Panc1 (cell line): ENCODE results near the gene DUT. TPM values are rescaled to one million over a fixed set of nuclear protein-coding genes. Genes with fewer than 3 reads are reported as not detected.

Experiments
- ATAC-seq: fragments of 200-7000 bp; cut with Tn5 transposase; 2 replicates; pipeline ENCODE4 v1.9.1; 2020; ENCODE audit warnings: mild to moderate bottlenecking, moderate library complexity
- BruUV-seq: library from RNA; stranded (reverse); fragments of 400-500 nt; replicated peaks from 2 replicates; lab custom pipeline; 2021; lab: Mats Ljungman, UMichigan
- CTCF ChIA-PET: fragments of 300-600 bp; sonication (Branson Sonifier 250); formaldehyde crosslinking; loops from one replicate; lab custom pipeline; 2022; ENCODE audit warnings: antibody characterized with exemption; lab: Charles Lee
- POLR2A ChIA-PET: fragments of 300-600 bp; sonication (Branson Sonifier 250); formaldehyde crosslinking; loops from one replicate; lab custom pipeline; 2022; ENCODE audit warnings: antibody characterized with exemption; lab: Charles Lee
- DNase-seq: peaks from one replicate; pipeline ENCODE4 v3.0.0-alpha.2; 2010; ENCODE audit warnings: low read depth, low spot score
- H3K27ac ChIP-seq: 2 replicates; pipeline ENCODE4 v1.5.1; 2011; ENCODE audit warnings: mild to moderate bottlenecking, low read length, inconsistent platforms
- H3K27me3 ChIP-seq: fragments of 200-500 bp; sonication (Bioruptor generic); 2 replicates; pipeline ENCODE4 v1.6.0; 2014; ENCODE audit warnings: low read length, inconsistent platforms; ENCODE audit not compliant: control insufficient read depth, insufficient read depth
- H3K36me3 ChIP-seq: fragments of 200-500 bp; sonication (Bioruptor generic); 2 replicates; pipeline ENCODE4 v1.5.1; 2014; ENCODE audit warnings: inconsistent platforms, mild to moderate bottlenecking, low read length, moderate library complexity; ENCODE audit not compliant: control insufficient read depth, insufficient read depth
- H3K4me1 ChIP-seq: 2 replicates; pipeline ENCODE4 v1.5.1; 2011; ENCODE audit warnings: inconsistent platforms, mild to moderate bottlenecking, low read length, moderate library complexity; ENCODE audit not compliant: control insufficient read depth, insufficient read depth
- H3K4me3 ChIP-seq, 2 experiments: 2 replicates each; pipeline ENCODE4 v1.5.1; 2011 to 2012; ENCODE audit warnings: low read depth in 2 of 2, low read length in 2 of 2, mild to moderate bottlenecking in 2 of 2, inconsistent platforms in 1 of 2, moderate library complexity in 1 of 2
- H3K9me3 ChIP-seq: fragments of 200-500 bp; sonication (Bioruptor generic); 2 replicates; pipeline ENCODE4 v1.5.1; 2014; ENCODE audit warnings: low read depth, mild to moderate bottlenecking, inconsistent platforms, low read length, moderate library complexity; ENCODE audit not compliant: control insufficient read depth, insufficient read depth
- POLR2AphosphoS5 ChIP-seq: IDR thresholded peaks from 2 replicates; pipeline ENCODE4 v1.6.1; 2012; ENCODE audit warnings: mild to moderate bottlenecking, low read depth, low read length, moderate library complexity
- SIN3A ChIP-seq: IDR thresholded peaks from 2 replicates; pipeline ENCODE4 v1.6.1; 2012; ENCODE audit warnings: low read depth, mild to moderate bottlenecking, low read length, moderate library complexity, borderline replicate concordance; ENCODE audit not compliant: insufficient read depth
- TCF7L2 ChIP-seq: IDR thresholded peaks from 2 replicates; pipeline ENCODE4 v1.6.1; 2011; ENCODE audit warnings: mild to moderate bottlenecking, low read depth, low read length, inconsistent platforms
- in situ Hi-C: cut with HindIII; loops from 2 replicates; pipeline ENCODE4 v1.10.0; 2016; ENCODE audit warnings: low sequenced_read_pairs, low pct_unique_long_range_greater_than_20kb
- intact Hi-C: fragments of 100-400 bp; cut with micrococcal nuclease; formaldehyde crosslinking; loops from one replicate; pipeline ENCODE4 v1.10.0; 2022; ENCODE audit not compliant: unreplicated experiment
- total RNA-seq: library from RNA; stranded (reverse); gene quantifications from one replicate; pipeline ENCODE4 v1.2.1, GENCODE V29; 2021; ENCODE audit not compliant: unreplicated experiment
- TF ChIP-seq, protein P1 (sequence below): fragments of 450-650 bp; IDR thresholded peaks from 2 replicates; pipeline ENCODE4 v1.5.1; 2017; ENCODE audit warnings: mild to moderate bottlenecking
- TF ChIP-seq, protein P2 (sequence below), 2 experiments: IDR thresholded peaks; 2 replicates each; pipeline ENCODE4 v1.6.1; 2011 to 2012; ENCODE audit warnings: low read depth in 2 of 2, control low read depth in 1 of 2, low read length in 1 of 2, mild to moderate bottlenecking in 1 of 2, moderate library complexity in 1 of 2; ENCODE audit not compliant: insufficient read depth in 1 of 2

The DUT gene
- total RNA-seq, 1 experiment from 2014 or later = 220 TPM

DNA sequence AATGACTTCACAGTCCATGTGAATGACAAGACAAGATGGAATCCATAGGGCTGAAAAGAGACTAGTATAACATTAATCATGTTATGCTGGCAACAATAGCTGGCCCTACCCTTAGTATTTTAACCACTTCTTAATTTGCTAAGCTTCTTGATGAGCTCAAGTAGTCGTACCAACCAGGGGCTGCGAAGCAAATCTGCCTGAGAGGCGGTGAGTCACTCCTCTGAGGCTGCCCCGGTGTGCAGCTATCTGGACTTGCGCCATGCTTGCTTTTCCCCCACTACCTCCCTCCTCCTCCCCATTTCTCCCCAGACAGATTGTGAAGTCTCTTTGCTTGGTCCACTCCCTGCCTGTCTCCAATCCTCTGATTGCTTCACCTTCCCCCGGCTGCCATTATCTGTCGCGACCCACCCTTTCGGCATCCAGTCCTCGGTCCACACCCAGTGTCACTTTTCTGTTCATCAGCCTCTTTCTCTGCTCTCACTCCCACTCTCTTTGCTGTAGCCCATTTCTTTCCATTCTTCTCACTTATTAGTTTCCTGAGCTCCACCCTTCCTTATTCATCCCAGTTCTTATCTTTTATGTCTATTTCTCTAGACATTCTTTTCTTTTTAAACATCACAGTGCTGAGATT lies 42.7 kb downstream of the DUT start:
- no peak for TF ChIP-seq SIN3A
- TF ChIP-seq TCF7L2 = no peak
- TF ChIP-seq, protein P1, sequence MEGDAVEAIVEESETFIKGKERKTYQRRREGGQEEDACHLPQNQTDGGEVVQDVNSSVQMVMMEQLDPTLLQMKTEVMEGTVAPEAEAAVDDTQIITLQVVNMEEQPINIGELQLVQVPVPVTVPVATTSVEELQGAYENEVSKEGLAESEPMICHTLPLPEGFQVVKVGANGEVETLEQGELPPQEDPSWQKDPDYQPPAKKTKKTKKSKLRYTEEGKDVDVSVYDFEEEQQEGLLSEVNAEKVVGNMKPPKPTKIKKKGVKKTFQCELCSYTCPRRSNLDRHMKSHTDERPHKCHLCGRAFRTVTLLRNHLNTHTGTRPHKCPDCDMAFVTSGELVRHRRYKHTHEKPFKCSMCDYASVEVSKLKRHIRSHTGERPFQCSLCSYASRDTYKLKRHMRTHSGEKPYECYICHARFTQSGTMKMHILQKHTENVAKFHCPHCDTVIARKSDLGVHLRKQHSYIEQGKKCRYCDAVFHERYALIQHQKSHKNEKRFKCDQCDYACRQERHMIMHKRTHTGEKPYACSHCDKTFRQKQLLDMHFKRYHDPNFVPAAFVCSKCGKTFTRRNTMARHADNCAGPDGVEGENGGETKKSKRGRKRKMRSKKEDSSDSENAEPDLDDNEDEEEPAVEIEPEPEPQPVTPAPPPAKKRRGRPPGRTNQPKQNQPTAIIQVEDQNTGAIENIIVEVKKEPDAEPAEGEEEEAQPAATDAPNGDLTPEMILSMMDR = no peak
- TF ChIP-seq, protein P2, sequence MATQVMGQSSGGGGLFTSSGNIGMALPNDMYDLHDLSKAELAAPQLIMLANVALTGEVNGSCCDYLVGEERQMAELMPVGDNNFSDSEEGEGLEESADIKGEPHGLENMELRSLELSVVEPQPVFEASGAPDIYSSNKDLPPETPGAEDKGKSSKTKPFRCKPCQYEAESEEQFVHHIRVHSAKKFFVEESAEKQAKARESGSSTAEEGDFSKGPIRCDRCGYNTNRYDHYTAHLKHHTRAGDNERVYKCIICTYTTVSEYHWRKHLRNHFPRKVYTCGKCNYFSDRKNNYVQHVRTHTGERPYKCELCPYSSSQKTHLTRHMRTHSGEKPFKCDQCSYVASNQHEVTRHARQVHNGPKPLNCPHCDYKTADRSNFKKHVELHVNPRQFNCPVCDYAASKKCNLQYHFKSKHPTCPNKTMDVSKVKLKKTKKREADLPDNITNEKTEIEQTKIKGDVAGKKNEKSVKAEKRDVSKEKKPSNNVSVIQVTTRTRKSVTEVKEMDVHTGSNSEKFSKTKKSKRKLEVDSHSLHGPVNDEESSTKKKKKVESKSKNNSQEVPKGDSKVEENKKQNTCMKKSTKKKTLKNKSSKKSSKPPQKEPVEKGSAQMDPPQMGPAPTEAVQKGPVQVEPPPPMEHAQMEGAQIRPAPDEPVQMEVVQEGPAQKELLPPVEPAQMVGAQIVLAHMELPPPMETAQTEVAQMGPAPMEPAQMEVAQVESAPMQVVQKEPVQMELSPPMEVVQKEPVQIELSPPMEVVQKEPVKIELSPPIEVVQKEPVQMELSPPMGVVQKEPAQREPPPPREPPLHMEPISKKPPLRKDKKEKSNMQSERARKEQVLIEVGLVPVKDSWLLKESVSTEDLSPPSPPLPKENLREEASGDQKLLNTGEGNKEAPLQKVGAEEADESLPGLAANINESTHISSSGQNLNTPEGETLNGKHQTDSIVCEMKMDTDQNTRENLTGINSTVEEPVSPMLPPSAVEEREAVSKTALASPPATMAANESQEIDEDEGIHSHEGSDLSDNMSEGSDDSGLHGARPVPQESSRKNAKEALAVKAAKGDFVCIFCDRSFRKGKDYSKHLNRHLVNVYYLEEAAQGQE (IDR thresholded peaks at IDR 0.05; ENCODE audit: insufficient read depth in 1 of 2, low read depth in 2 of 2, low read length in 1 of 2) = no peak
- TF ChIP-seq POLR2AphosphoS5 = no peak
- Histone ChIP-seq H3K36me3 (no peaks in the 10 kb centered on the region), H3K4me3 (no peak overlapping the region), H3K27me3 (peaks cover 16% of the 10 kb centered on the region), H3K27ac (no peak overlapping the region), H3K4me1 (no peaks in the 10 kb centered on the region; the same call in 1 of the 2 replicates), H3K9me3 (no peaks in the 10 kb centered on the region)
- ATAC-seq (no peak), DNase-seq (no peak)
- BruUV-seq = no TSS peak
- in situ Hi-C loops (no loop called here), intact Hi-C loops (no loop called here)
- POLR2A ChIA-PET = no interaction called here
- CTCF ChIA-PET = no interaction called here

DNA sequence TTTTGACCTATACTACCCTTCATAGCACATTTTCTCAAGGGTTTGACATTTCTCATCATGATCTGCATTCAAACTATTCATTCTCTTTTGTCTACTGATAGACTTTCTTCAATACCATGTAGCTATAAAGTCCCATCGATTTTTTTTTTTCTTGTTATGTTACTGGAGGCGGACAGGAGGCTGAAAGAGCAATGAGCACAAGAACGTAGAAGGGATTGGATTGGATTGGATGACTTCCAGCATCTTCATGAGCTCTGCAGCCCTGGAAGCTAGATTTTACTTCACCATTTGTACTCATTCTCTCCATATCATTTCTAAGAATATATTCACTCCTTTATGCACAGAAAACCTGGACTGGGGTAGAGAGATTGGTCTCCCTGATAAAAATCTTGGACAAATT lies 43.2 kb downstream of the DUT start:
- TF ChIP-seq TCF7L2 (no peak), POLR2AphosphoS5 (no peak)
- TF ChIP-seq, protein P1 = no peak
- ATAC-seq (no peak), DNase-seq (no peak)
- Histone ChIP-seq H3K4me1 (no peaks in the 10 kb centered on the region), H3K36me3 (no peaks in the 10 kb centered on the region), H3K9me3 (no peaks in the 10 kb centered on the region), H3K27me3 (peaks cover 16% of the 10 kb centered on the region), H3K27ac (no peak overlapping the region), H3K4me3 (no peak overlapping the region)
- intact Hi-C loops (no loop called here), in situ Hi-C loops (no loop called here)
- BruUV-seq = no TSS peak
- ChIA-PET CTCF (no interaction called here), POLR2A (no interaction called here)
